Hepatic stellate cell (primary cell): ENCODE results near the gene RNFT2.
"Not testable (repeated sequence)": the region's sequence is repeated elsewhere in the genome, so short reads cannot be mapped to it uniquely, and the experiment has no call there.

Source experiments
- DNase-seq: peaks from one replicate; pipeline ENCODE4 v3.0.0; 2011; ENCODE audit warnings: low spot score

Gene RNFT2

DNA sequence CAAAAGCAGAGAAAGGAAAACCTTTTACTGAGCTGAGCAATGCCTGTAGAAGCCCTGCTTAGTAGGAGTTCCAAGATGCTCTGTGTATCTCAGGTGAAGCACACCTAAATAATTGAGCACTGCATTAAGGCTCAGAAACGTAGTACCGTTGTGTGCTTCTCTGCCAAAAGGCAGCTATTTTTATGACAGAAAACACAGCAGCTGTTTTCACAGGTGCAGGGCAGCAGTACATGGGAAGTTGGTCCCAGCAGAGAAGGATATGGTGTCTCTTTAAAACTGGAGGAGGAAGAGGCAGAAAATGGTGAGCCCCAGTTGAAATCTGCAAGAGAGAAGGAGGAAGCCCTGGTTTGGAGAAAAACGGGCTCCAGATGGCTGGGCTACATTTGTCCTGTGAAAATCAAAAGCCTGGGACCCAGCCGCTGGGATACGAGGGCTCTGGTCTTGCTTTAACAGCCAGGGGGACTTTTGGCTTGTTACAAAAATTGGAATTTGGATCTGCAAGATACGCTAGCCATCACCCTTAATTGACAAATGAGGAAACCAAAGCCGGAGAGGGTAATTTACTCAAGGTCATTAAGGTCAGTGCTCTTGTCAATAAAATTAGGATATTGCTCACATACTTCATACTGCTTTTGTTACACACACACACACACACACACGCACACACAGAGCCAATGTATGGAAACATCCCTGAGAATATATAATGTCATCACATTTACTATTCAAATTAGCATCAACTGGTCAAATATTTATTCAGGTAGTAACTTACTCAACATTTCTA, 27.6 kb upstream of the RNFT2 start:
- no peak for DNase-seq

DNA sequence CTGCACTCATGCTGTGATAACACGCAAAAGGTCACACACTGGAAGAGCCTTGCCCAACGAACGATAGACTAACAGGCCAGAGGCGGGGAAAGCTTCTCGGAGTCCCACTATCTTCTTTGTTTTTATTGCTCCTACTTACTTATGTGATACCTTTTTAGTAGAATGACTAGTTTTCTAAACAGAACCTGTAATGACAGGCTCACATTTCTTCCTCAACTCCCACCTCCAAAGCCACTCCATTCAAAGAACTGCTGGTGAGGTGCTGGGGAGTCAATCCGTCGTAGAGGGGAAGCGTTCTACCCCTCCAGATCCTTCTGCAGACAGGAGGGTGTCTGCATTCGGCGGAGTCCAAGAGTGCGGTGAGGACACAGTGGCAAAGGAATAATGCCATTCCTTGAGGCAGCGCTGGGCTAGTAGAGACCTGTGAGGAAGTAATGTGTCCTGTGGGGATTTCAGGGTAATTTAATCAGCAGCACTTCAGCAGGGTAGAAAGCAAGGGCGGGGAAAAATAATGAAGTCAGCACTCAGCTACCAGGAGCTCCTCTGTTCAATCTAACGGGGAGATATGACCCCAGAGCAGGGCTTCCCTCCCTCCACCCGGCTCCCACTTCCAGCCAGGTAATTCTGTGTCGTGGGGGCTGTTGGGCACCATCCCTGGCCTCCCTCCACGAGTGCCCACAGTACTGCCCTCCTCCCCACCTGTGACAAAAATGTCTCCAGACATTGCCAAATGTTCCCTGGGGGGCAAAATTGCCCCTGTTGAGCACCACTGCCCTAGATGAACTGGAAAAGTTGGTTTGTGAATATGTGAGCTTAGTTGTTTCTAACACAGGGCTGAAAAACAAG, 25.4 kb upstream of the RNFT2 start:
- DNase-seq, result no peak

DNA sequence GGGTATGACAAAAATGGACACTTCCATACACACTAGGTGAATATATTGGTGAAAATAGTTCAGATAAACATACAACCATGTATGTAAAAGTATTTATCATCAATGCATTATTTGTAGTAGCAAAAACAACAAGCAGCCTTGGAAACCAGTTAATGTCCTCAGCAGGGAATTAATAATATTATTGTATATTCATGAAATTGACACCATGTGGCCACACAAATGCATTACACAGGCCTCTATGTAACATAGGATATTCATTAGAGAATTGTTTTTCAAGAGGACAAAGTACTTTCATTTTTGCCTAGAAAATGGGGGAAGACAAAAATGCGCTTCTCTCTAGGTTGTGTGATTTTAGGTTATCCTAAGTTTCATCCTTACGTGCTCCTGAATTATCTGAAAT, 24.6 kb upstream of the RNFT2 start:
- DNase-seq, result no peak

DNA sequence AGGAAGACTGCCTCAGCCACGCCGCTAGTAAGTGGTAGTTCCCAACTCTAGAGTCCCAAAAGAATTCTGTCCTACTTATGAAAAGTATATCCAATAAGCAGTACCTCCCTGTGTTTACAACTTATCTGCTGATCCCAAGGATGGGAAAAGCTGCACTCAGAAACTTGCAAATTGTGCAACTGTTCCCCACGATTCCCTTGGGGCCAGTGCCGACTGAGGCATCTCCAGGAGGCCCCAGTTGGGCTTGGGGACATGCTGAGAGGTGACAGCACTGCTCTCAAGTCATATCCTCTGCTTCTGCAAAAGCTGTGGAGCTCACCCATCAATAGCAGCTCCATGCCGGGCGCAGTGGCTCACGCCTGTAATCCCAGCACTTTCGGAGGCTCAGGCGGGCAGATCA, 23.9 kb upstream of the RNFT2 start:
- DNase-seq, result no peak

DNA sequence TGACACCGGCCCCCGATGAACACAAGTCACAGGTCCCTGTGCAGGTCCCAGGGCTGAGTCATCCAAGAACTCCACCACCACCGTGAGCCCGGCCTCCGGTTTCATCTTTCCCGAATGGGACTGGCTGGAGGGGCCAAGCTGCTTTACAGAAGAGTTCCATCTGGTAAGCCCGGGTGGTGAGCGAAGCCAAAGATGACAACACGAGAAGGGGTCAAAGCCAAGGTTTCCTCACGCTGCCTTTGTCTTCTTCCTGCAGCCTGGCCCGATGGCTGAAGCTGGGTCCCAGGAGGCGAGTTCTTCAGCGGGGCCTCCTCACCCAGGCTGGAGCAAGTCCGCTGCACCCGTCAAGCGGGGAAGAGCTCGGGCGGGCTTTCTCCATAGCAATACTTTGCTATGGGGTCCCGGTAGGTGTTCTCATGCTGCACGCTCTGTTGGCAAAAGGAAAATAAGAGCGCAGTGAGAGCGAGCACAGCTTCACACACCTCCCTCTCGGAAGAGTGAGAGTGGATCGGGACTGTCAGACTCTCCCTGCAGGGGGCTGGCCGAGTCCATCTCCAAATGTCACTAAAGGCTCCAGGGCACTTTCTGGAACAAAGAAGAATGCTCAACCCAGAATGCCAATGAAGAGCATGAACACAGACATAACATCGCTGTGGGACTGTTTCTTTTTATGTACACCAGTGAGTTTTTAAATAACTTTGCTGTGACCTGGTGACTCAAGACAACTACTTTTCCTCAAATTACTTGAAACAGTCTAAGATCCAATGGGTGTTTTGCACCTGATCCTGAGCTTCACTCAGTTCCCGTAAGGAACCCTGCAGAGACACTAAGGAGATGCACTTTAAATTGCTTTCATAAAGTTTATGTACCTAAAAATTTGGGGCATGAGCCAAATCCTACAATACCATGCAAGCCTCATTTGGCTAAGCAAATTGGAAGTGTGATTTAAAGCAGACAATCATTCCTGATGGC, 20.4 kb upstream of the RNFT2 start:
- peak; percentile 34 for DNase-seq

DNA sequence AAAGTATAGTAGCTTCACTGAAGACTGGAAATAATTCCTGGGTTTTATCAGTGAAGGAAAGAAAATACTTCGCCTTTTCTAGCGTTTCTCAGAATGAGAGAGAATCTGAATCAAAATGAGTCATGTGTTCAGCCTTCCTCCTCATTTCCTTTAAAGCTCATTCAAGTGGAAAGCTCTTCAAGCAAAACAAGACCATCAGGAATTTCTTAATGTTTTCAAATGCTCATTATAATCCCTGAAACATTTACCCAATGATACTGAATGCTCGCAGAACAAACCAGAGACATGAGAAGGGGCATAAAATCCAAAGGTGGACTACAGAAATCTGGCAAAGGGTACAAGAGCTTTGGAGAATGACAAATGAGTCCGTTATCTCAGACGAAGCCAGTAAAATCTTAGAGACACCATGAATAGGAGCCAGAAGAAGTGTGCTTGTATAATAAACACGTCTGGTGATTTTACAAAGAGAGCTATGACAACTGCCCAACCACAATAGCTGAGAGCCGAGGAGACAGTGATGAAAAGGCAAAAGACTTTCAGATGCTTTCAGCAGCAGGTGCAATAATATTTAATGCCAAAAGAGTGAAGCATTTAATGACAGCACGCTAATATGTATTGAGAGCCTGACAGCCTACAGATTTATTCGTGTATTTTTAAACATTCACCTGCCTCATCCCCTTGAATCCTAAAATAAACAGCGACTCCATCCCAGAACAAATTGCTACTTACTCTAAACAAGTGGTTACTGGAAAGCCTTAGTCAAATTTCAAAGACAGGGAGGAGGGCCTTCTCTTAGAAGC, 19.3 kb upstream of the RNFT2 start:
- DNase-seq, result peak; percentile 37

DNA sequence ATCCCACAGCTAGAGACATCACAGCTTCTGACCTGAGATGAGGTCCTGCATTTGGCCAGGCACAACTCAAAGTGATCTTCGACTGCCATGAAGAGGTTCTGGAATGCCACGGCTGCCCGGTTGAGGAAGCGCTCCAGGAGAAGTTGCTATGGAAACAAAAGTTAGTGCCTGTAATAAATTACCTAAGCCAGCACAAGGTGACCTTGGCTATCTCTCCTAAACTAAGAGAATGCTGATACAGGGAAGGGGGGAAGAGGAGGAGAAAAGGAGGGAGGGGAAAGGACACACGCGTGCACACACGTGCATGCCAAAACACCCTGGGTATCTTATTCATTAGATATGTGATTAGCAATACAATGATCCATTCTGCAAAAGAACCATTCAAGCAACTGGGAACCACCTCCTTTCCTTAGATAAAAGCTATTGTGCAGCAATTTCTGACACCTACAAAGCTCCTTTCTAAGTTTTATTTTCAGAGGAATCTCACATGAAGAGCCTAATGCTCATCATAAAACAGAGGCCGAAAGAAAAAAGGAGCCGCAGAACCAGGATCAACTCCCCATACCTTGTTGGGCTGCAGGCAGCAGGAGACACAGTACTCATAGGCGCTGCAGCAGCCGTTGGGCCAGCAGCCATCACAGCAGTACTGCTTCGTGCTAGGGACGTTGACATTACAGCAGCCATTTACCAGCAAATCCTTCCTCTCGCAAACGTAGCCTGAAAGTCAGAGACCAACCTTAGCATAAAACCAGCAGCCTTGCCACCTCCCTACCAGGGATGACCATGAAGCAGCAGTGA, 18.2 kb upstream of the RNFT2 start:
- no peak for DNase-seq

DNA sequence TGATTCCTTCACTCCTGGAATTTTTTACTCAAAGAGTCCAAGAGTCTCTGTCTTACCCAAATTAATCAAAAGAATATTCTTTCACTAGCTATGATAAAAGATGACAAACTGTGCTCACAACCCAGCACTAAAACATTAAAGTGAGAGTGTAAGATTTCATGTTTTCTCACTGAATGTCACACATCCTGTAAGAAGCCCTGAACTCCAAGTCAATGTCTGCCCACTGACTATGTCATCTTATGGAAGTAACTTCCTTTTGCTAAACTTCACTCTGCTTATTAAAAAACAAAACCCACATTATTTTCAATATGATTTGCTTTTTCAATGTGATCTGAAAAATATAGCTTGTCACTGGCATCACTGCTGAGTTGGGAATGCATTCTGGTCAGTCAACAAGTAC, 15.9 kb upstream of the RNFT2 start:
- no peak for DNase-seq

DNA sequence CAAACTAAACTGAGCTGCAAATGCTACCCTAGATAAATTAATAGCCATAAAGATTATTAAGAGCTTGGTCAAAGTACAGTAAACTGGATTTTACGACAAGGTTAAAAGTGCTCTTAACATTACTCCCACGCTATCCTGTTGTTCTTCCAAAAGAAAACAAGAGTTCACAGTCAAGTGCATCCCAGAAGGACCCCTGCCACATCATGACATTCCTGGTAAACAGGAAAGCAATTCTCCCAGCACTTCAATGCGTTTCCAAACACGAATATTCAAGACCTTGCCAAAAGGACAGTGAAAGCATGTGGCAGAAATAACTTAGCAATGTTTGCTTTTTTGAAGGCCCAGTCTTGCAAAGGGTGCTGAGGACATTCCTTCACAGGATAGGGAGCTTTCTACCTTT, 11.4 kb upstream of the RNFT2 start:
- no peak for DNase-seq

DNA sequence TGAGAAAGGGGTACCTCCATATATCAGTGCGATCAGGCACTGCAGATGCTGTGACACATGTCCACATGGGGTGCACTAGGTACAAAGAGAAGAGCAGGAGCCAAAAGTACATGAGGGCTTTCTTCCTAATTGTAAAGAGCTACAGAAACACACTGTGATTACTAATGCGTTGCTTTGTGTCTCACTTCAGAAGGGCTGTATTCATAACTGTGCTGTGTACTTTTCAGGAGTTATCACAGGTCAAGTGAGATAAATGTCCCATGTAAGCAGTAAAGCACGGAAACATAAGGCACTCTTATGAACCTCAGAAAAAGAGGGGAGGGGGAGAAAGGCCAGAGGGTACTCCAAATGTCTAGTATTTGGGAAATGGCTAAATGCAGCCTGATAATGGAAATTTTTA, 10.9 kb upstream of the RNFT2 start:
- no peak for DNase-seq

DNA sequence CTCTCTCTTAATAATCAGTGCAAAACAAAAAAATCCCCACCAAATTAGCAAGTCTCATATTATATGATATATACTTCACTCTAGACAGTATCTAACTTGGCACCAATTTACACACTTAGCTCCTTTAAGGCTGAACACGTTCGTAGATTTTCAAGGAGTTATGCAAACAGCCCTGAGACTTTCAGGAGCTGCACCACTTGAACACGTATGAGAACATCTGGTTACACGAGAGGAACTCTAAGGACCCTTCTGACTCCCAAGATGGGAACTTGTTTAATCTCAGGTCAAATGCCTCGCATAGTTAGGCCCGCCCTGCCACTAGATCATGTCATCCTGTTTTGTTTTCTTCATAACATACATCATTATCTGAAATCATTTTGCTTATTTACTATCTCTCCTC, 10.2 kb upstream of the RNFT2 start:
- DNase-seq, result no peak

DNA sequence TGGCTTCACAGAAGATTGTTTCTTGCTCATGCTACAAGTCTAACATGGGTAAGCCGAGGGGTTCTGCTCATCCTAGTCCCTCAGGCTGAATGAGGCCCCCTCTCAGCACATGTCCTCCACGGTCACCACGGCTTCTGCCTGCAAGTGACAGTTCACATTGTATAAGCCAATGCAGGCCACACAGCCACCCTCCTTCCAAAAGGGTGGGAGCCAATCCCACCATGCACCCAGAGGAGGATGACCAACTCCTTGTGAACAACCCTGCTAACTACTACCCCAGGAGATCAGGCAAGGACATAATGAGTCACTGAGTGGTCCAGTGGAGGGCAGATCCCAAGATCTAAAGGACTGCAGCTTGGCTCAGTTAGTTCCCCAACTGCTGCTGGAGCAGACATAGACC, 6.3 kb upstream of the RNFT2 start:
- no peak for DNase-seq

DNA sequence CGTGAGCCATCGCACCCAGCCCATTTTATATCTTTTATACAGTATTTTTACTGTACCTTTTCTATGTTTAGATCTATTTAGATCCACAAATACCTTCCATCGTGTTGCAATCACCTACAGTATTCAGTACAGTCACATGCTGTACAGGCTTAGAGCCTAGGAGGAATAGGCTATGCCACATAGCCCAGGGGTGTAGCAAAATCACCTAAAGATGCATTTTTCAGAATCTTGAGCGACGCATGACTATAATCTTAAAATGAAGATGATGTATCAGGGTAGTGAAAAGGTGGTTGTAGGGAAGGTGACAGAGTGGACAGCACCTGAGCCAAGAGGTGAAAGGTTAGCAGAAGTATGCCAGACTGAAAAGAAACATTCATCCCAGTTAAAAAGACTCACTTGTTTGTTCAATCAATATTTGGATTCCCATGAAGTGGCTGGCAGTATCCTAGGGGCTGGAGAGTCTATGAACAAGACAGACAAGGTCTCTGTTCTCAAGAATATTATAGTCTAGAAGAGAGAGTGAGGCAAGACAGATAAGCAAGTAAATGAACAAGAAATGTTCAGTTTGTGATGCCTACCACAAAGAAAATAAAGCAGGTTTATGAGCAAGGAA, 3.9 kb upstream of the RNFT2 start:
- DNase-seq, result no peak

DNA sequence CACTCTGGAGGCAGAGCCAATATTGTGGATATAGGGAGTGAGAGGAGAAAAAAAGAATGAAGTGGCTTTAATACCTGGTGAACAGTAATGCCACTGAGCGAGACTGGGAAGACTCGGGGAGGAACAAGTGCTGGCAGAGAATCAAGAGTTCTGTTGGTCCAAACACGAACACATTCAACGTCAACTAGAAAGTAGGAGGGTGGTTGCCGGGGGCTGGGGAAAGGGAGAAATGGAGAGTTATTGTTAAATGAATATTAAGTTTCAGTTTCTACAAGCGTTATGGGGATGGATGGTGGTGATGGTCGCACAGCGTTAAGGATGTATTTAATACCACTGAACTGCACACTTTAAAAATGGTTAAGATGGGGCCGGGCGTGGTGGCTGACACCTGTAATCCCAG, 3.0 kb upstream of the RNFT2 start:
- no peak for DNase-seq

DNA sequence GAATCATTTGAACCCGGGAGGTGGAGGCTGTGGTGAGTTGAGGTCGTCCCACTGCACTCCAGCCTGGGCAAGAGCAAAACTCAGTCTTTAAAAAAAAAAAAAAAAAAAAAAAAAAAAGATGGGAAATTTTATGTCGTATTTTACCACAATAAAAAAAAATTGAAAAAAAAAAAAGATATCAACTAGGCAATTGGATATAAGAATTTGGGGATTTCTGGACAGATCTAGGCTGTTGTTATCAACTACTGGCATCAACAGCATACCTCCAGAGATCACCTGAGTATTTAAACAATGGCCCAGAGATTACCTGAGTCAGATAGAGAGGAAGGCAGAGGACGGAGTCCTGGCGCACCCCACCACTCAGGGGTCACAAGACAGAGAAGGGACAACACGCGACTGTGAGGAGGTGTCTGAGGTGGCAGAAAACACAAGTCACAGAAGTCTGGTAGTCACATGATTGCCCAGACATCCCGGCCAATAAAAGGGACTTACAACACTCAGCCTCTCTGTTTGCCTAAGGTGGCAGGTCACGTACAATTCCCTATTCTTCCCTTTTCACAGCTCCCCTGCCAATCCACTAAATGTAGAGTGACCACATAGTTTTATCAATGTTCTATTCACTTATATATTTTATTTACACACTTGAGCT, 2.0 kb upstream of the RNFT2 start:
- no peak for DNase-seq

DNA sequence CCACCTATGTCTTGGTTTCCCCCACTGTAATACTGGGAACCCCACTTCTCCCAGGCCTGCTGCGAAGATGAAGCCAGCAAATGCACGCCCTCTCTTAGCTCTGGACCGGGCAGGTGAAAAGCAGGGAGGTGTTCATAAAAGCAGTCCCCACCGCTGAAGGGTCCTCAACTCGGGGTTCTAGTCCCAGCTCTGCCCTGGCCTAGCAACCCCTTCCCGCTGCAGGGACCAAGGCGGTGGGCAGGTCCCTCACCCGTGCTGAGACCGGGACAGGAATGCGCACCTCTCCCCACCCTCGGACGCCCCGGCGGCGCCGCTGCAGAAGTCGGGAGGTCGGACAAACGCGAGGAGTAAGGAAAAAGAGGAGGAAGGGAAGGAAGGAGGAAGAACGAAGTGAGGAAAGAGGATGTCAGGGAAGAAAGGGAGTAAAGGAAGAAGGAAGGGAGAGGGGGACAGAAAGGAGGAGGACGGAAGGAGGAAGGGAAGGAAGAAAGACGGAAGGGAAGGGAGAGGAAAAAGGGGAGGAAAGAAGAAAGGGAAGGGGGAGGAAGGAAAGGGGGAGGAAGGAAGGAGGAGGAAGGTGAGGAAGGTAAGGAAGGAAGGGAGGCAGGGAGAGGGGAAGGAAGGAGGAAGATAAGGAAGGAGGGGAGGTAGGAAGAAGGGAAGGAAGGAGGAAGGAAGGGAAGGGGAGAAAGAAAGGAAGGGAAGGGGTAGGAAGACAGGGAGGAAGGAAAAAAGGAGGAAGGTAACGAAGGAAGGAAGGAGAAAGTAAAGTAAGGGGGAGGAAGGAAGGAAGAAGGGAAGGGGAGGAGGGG, 947 bp upstream of the RNFT2 start:
- peak; percentile 37 for DNase-seq

DNA sequence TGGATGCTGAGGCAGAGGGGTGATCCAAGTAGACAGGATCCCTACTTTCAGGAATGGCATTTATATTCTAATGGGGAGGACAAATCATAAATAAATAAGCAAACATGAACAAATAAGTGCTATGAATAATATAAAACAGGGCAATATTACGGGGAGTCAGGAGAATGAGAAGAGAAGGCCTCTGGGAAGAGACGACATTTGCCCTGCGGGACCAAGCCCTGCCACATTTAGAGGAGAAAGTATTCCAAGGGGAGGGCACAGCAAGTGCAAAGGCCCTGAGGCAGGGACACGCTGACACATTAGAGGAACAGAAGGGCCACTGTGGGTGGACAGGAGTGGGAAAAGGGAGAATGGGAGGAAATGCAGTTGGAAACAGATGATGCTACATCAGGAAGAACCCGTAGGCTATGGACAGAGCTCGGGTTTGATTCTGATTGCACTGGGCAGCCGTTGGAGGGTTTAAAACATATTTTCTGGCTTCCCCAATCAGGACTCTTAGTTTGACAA, 1.3 kb downstream of the RNFT2 start:
- no peak for DNase-seq

DNA sequence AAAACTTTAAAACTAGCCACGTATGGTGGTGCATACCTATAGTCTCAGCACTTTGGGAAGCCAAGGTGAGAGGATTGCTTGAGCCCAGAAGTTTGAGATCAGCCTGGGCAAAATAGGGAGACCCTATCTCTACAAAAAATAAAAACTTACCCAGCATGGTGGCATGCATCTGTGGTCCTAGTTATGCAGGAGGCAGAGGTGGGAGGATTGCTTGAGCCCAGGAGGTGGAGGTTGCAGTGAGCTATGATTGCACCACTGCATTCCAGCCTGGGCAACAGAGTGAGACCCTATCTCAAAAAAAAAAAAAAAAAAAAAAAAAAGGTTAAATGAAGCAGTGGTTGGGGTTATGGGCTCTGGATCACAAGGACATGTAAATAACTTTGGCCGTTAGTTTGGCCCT, 4.7 kb downstream of the RNFT2 start:
- not testable (repeated sequence) for DNase-seq

DNA sequence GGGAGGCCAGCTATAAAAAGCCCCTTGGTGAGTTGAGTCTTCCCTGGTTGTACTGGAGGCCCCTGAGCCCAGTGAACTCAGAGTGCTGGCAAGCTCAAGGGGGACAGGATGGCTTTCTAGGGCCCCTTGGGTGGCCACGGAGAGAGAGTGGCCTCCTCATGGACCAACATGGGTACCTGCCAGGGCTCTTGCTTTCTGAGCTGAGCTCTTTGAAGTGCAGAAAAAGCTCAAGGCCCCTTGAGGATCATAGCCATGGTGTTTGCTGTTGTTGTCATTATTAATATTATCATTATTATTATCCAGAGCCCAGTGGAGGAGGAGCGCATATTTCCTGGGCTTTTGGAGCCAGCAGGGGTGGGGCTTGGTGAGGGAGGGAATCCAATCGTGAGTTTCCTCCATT, 6.7 kb downstream of the RNFT2 start:
- no peak for DNase-seq
